ENCODE data around the gene DGKE. TPM values are rescaled to one million over a fixed set of nuclear protein-coding genes. Genes with fewer than 3 reads are reported as not detected.

The DGKE gene
- total RNA-seq, 1 experiment from 2014 or later = 10.0 TPM

GRCh38 chr17:56819431-56820145 lies 14.4 kb upstream of the DGKE start:
- peaks cover 12% of the 10 kb centered on the region for H3K4me1 Mint-ChIP-seq (ENCODE audit: low read depth, unreplicated experiment)
- no peaks in the 10 kb centered on the region for H3K36me3 Mint-ChIP-seq (ENCODE audit: insufficient read depth, unreplicated experiment)
- no TSS peak for BruUV-seq (replicated peaks)
- DNase-seq = peak; percentile 74
- no peak overlapping the region for H3K27ac Mint-ChIP-seq (ENCODE audit: unreplicated experiment)
- no peaks in the 10 kb centered on the region for H3K9me3 Mint-ChIP-seq (ENCODE audit: low read depth, unreplicated experiment)
- CTCF ChIA-PET = interaction anchor here (0.6 to 1.0 kb wide), 7 partner anchors 12 to 120 kb away, joined by 3 to 6 read pairs (median 3); partner anchors contain the start of genes C17orf67, DGKE and TRIM25
- no peak overlapping the region for H3K4me3 Mint-ChIP-seq (ENCODE audit: low read depth, unreplicated experiment)
- peak; percentile 63 for TF ChIP-seq CTCF (IDR thresholded peaks at IDR 0.05; ENCODE audit: unreplicated experiment)
- H3K27me3 Mint-ChIP-seq (ENCODE audit: unreplicated experiment) = no peaks in the 10 kb centered on the region
- intact Hi-C loops (cut with micrococcal nuclease; ENCODE audit: unreplicated experiment) = loop anchor here (1.0 kb wide), 1 partner anchor 121 kb away; no protein-coding TSS in a partner anchor

- intact Hi-C loops (cut with micrococcal nuclease; ENCODE audit: unreplicated experiment) = no loop called here
- DNase-seq = no peak
- Mint-ChIP-seq H3K4me1 (ENCODE audit: low read depth, unreplicated experiment) (peaks cover 12% of the 10 kb centered on the region), H3K9me3 (ENCODE audit: low read depth, unreplicated experiment) (no peaks in the 10 kb centered on the region), H3K4me3 (ENCODE audit: low read depth, unreplicated experiment) (no peak overlapping the region), H3K36me3 (ENCODE audit: insufficient read depth, unreplicated experiment) (no peaks in the 10 kb centered on the region), H3K27me3 (ENCODE audit: unreplicated experiment) (no peaks in the 10 kb centered on the region), H3K27ac (ENCODE audit: unreplicated experiment) (no peak overlapping the region)
- BruUV-seq (replicated peaks) = no TSS peak
- CTCF ChIA-PET = interaction anchor here (0.6 to 1.0 kb wide), 5 partner anchors 12 to 119 kb away, joined by 3 to 6 read pairs (median 4); partner anchors contain the start of gene TRIM25
- no peak for TF ChIP-seq CTCF (IDR thresholded peaks at IDR 0.05; ENCODE audit: unreplicated experiment)
Measured at GRCh38 chr17:56820207-56820606, 13.7 kb upstream of the DGKE start.

GRCh38 chr17:56821847-56822534 lies 12.0 kb upstream of the DGKE start:
- no peaks in the 10 kb centered on the region for H3K9me3 Mint-ChIP-seq (ENCODE audit: low read depth, unreplicated experiment)
- H3K27ac Mint-ChIP-seq (ENCODE audit: unreplicated experiment) = no peak overlapping the region
- no TSS peak for BruUV-seq (replicated peaks)
- intact Hi-C loops (cut with micrococcal nuclease; ENCODE audit: unreplicated experiment) = no loop called here
- H3K27me3 Mint-ChIP-seq (ENCODE audit: unreplicated experiment) = no peaks in the 10 kb centered on the region
- H3K36me3 Mint-ChIP-seq (ENCODE audit: insufficient read depth, unreplicated experiment) = no peaks in the 10 kb centered on the region
- H3K4me1 Mint-ChIP-seq (ENCODE audit: low read depth, unreplicated experiment) = peaks cover 12% of the 10 kb centered on the region
- no peak for DNase-seq
- CTCF ChIA-PET = no interaction called here
- H3K4me3 Mint-ChIP-seq (ENCODE audit: low read depth, unreplicated experiment) = no peak overlapping the region
- TF ChIP-seq CTCF (IDR thresholded peaks at IDR 0.05; ENCODE audit: unreplicated experiment) = no peak

GRCh38 chr17:56822725-56823124 lies 11.2 kb upstream of the DGKE start:
- CTCF ChIA-PET = no interaction called here
- no peak for TF ChIP-seq CTCF (IDR thresholded peaks at IDR 0.05; ENCODE audit: unreplicated experiment)
- H3K27me3 Mint-ChIP-seq (ENCODE audit: unreplicated experiment) = no peaks in the 10 kb centered on the region
- no peaks in the 10 kb centered on the region for H3K36me3 Mint-ChIP-seq (ENCODE audit: insufficient read depth, unreplicated experiment)
- H3K9me3 Mint-ChIP-seq (ENCODE audit: low read depth, unreplicated experiment) = no peaks in the 10 kb centered on the region
- H3K4me1 Mint-ChIP-seq (ENCODE audit: low read depth, unreplicated experiment) = peaks cover 12% of the 10 kb centered on the region
- no peak overlapping the region for H3K4me3 Mint-ChIP-seq (ENCODE audit: low read depth, unreplicated experiment)
- BruUV-seq (replicated peaks) = no TSS peak
- H3K27ac Mint-ChIP-seq (ENCODE audit: unreplicated experiment) = no peak overlapping the region
- intact Hi-C loops (cut with micrococcal nuclease; ENCODE audit: unreplicated experiment) = no loop called here
- DNase-seq = no peak
